ENCODE data around the gene COL8A1.

Gene COL8A1

DNA sequence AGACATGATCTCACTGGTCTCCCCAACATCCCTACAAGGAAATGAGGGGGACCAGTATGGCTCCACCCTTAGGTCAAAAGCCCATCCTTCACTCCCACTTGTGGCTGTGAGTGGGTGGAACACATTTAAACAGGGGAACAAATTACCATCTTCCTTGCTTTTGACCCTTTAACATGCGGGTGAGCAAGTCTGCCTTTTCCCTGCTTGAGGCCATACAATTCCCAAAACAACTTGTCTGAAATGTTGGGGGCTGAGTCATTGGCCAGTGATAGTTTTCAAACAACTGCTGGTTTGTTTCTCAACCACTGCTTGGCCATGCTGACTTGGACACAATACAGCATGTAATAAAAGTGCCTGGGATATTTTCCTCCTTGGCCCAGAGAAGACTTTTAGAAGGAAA lies 39.6 kb downstream of the COL8A1 start:
- DNase-seq, result no peak

- DNase-seq, result no peak
These were observed 40.5 kb downstream of the COL8A1 start for GRCh38 chr3:99678896-99679295.

- DNase-seq, result no peak
These were observed 43.1 kb downstream of the COL8A1 start for GRCh38 chr3:99681512-99681911.

- DNase-seq, result no peak
These were observed 43.6 kb downstream of the COL8A1 start for GRCh38 chr3:99681976-99682375.

- no peak for DNase-seq
These were observed 45.1 kb downstream of the COL8A1 start for GRCh38 chr3:99683465-99683864.

GRCh38 chr3:99683876-99684275 lies 45.5 kb downstream of the COL8A1 start:
- DNase-seq, result no peak

GRCh38 chr3:99684644-99685043 lies 46.2 kb downstream of the COL8A1 start:
- no peak for DNase-seq

- DNase-seq, result no peak
These were observed 48.1 kb downstream of the COL8A1 start for GRCh38 chr3:99686469-99686868.

DNA sequence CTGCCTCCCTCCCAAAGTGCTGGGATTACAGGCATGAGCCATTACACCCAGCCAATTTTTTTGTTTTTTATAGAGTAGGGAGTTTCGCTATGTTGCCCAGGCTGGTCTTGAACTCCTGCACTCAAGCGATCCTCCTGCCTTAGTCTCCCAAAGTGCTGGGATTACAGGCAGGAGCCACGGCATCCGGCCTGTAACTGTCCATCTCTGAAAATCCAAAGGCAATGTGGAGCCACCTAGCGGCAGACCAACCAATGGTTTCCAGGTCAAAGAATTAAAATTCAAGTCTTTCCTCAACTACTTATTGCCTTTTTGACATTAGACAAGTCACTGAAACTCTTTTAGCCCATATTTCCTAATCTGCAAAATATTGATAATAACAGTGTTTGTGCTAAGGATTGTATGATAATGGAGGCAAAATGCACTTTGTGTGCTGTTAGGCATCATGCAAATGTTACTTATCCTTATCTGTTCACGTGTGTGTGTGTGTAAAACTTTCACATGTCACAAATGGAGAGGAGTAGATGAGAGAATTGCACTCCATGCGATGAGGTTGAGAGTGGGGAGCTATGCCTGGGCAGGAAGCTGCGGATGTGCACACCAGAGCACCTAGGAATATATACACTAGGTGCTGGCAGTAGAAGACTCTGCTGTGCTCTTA lies 48.7 kb downstream of the COL8A1 start:
- peak; percentile 2 for DNase-seq

DNA sequence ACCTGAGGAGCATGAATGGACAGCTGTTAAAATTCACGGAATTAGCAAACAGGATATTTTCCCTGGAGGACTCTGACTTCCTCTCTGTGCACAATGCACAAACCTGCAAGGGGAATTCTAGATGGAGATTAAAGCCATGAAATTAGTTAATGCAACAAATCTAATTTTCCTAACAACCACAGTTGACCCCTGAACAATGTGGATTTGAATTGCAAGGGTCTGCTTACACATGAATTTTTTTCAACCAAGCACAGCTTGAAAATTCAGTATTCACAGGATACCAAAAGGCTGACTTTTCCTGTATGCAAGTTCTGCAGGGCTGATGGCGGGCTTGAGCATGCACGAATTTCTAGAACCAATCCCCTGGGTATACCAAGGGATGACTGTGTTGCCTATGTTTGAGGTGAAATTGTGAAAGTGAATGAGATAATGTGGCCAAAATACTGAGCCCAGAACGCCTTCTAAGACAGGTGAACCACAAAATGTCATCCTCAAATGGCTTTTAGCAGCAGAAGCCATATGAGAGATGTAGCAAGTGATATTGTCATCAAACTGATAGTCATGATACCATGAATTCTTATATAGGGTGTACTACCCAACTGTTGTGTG lies 52.5 kb downstream of the COL8A1 start:
- DNase-seq, result no peak

- no peak for DNase-seq
These were observed 55.2 kb downstream of the COL8A1 start for GRCh38 chr3:99693636-99694035.

DNA sequence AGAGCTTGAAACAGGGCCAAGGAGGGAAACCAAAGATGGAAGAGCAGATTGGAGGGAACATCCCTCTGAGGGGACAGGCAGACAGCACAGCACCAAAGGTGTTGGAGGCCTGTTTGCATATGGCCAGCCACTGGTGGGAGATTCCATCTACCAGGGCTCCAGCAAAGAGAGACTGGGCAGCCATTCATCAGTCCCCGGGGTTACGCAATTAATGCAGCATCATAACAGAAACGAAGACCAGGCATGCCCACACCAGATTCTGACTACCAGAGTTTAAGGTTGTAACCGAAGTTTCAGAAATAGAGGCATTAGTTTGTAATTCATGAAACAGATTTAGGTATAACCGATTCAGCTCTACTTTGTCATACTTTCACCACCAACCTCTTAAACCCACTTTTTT lies 58.1 kb downstream of the COL8A1 start:
- DNase-seq, result no peak

- DNase-seq, result no peak
These were observed 58.9 kb downstream of the COL8A1 start for GRCh38 chr3:99697250-99697649.

- no peak for DNase-seq
These were observed 60.5 kb downstream of the COL8A1 start for GRCh38 chr3:99698932-99699331.

DNA sequence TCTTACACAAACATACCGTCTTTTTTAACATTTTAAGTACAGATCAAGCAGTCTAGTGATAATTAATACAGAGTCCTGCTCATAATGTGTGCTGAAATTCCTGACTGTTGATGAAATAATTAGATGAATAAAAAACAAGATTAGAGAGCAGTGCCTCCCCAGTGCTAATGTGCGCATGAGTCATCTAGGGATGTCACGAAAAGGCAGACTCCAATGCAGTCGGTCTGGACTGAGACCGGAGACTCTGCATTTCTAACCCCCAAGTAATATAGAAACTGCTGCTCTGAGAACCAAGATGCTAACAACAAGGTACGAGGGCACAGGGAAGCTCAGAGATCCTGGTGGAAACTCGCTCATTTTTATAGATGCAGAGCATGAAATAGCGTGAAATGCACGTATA lies 61.4 kb downstream of the COL8A1 start:
- DNase-seq, result no peak

DNA sequence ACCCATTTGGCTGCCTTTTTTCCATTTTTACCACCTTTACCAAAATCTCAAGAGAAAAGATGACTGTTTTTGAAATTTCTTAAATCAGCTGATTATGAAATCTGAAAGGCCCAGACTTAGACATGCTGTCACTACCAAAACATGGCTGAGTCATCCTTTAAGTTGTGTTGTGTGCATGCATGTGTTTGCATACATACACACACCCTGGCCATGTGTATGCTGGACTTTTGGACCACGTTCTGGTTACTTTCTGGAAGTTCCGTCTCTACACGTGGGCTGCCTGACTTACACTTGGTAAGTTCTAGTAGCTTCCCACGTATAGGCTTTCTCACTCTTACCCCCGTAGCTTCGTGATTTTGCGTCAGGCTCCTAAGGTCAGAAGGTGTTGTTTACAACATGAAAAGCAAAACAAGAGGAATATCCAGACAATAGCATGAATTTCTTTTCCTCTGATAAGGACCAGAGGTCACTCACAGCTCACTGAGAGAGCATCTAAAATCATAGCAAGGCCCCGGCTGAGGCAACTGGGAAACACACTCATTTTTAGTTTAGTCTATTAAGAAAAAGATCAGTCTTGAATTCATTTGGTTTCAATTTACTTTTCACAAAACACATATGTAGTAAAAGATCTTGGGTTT lies 62.4 kb downstream of the COL8A1 start:
- DNase-seq, result no peak

DNA sequence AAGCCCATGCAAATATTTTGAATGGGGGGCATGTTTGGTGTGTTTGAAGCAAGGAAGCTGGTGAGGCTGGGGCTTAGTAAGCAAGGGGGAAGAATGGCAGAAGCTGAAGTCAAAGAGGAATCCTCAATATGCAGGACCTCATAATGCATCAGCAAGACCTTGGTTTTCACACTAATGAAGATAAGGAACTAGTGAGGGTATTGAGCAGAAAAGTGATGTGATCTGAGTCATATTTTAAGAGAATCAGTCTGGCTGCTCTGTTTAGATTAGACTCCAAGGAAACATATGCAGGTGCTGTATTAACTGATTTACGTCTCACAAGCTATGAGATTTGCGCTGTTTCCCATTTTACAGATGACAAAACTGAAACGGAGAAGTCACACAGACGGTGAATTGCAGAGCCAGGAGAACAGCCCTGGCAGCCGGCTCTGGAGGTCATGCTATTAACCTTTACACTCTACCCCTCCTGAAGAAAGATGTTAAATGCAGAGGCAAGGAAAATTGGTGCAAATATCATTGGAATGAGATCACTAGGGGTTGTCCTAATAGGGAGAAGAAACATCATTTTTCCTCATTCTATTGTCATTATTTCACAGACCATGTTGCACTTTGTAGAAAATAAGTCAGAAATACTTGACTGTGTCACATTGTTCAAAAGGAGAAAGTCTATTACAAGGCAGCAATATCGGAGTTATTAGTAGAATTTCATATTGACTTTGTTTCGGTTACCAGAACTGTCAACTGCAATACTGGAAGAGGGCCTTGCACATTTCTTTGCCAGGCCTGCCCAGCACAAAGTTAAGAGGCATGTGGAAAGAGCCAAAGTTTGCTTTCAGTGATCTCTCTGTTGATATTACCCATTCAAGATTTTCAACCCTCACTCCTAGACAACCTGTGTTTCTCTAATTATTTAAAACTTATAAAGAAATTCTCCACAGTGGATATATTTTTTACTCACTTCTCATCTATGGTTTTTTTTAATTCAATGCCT lies 64.9 kb downstream of the COL8A1 start:
- DNase-seq, result no peak

DNA sequence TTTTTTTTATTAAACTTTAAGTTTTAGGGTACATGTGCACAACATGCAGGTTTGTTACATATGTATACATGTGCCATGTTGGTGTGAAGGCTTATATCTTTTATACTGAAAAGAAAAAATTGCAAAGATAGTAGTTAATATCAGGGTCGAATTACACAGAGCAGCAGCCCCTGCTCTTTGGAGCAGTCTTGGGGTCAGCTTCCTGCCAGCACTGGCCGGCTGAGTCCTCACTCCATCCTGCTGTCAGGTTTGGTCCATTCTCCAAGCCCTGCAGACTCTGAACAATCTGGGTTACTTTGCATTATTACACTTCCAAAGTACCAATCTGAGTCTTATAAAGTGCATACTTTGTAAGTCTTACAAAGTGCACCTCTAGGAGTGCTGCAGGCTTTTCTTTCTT lies 66.0 kb downstream of the COL8A1 start:
- DNase-seq, result no peak

GRCh38 chr3:99706410-99706809 lies 68.0 kb downstream of the COL8A1 start:
- DNase-seq, result no peak

- DNase-seq, result no peak
These were observed 69.9 kb downstream of the COL8A1 start for GRCh38 chr3:99708207-99708745.

DNA sequence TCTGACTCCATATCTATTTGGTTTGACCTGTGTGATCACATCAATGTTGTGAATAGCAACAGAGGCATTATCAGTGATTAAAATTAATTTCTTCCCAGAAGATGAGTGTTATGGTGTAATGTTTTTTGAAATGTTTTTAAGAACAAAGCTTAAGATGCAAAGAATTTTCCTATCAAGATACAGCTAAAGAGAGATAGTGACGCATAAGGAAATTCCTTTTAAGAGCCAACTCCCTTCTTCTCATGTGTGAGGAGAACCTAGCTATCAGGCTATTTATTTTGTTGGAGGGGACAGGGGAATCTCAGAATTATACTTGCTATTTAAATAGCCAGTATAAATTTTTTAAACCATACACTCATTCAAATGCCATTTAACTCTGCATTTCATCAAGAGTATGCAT lies 71.3 kb downstream of the COL8A1 start:
- no peak for DNase-seq

DNA sequence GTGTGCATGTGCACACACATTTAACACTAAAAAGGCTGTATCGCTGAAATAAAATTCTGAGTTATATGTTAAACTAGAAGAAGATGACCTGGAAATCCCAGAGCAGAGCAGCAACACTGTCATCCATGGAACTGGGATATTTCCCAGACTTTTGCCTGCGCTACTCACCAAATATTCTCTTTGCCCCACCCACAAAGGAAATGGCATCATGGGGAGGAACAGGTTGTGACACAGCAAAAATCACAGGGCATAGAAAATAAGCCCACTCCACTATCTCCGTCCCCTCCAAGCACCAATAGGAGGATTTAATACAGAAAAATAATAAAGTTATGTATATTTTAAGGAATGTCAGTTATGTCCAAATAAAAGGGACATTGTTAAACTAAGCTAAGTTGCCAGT lies 71.7 kb downstream of the COL8A1 start:
- no peak for DNase-seq

GRCh38 chr3:99711351-99711750 lies 73.0 kb downstream of the COL8A1 start:
- DNase-seq, result no peak

All from NCI-H2107 (cell line).